ENCODE results near the gene ANK2. TPM values are rescaled to one million over a fixed set of nuclear protein-coding genes. Genes with fewer than 3 reads are reported as not detected.

ANK2 gene
- total RNA-seq, 2 donors from 2014 or later: 70.0 to 124 TPM

DNA sequence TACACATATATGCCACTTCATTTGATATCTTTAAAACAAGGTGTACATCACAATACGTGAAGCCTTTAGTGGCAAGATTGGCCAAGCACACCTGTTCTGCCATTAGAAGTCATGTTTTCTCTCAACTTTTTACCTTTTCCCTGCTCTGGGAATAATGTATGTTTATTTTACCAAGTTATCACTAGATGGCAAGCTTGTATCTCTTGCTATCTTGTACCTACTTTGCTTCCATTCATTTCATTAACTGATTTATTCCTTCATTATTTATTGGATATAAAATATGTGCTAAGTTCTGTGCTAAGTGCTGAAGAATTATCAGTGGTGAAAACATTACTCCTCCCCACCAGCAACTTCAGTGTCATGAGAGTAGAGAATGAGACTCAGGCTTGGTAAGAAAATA lies 245.5 kb downstream of the ANK2 start:
- Histone ChIP-seq H3K4me1 (ENCODE audit: control insufficient read depth, insufficient read depth, low read length) (peaks cover 13% of the 10 kb centered on the region), H3K9ac (ENCODE audit: extremely low read depth, low read length, poor library complexity, severe bottlenecking) (no peak overlapping the region), H3K36me3 (ENCODE audit: control insufficient read depth, insufficient read depth, low read length) (peaks cover 59% of the 10 kb centered on the region), H3K27ac (ENCODE audit: low read depth, low read length) (no peak overlapping the region), H3K9me3 (ENCODE audit: control insufficient read depth, low read length) (no peaks in the 10 kb centered on the region), H3K27me3 (ENCODE audit: control insufficient read depth, insufficient read depth, low read length, poor library complexity, severe bottlenecking) (no peaks in the 10 kb centered on the region), H3K4me3 (ENCODE audit: low read length) (no peak overlapping the region)
- no peak for DNase-seq
- 95 to 100% methylated on average over 1 of the region's 1 CpG for WGBS, 2 experiments (ENCODE audit: insufficient coverage in 1 of 2, insufficient read length in 1 of 2)
- Mint-ChIP-seq H3K27ac (no peak overlapping the region), H3K4me1 (peaks cover 33% of the 10 kb centered on the region), H3K9me3 (no peaks in the 10 kb centered on the region), H3K27me3 (ENCODE audit: insufficient read depth) (no peaks in the 10 kb centered on the region), H3K36me3 (ENCODE audit: low read depth) (peaks cover 32% of the 10 kb centered on the region), H3K4me3 (no peak overlapping the region)
- TF ChIP-seq, protein P1, sequence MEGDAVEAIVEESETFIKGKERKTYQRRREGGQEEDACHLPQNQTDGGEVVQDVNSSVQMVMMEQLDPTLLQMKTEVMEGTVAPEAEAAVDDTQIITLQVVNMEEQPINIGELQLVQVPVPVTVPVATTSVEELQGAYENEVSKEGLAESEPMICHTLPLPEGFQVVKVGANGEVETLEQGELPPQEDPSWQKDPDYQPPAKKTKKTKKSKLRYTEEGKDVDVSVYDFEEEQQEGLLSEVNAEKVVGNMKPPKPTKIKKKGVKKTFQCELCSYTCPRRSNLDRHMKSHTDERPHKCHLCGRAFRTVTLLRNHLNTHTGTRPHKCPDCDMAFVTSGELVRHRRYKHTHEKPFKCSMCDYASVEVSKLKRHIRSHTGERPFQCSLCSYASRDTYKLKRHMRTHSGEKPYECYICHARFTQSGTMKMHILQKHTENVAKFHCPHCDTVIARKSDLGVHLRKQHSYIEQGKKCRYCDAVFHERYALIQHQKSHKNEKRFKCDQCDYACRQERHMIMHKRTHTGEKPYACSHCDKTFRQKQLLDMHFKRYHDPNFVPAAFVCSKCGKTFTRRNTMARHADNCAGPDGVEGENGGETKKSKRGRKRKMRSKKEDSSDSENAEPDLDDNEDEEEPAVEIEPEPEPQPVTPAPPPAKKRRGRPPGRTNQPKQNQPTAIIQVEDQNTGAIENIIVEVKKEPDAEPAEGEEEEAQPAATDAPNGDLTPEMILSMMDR (conservative IDR thresholded peaks at IDR 0.05): no peak

DNA sequence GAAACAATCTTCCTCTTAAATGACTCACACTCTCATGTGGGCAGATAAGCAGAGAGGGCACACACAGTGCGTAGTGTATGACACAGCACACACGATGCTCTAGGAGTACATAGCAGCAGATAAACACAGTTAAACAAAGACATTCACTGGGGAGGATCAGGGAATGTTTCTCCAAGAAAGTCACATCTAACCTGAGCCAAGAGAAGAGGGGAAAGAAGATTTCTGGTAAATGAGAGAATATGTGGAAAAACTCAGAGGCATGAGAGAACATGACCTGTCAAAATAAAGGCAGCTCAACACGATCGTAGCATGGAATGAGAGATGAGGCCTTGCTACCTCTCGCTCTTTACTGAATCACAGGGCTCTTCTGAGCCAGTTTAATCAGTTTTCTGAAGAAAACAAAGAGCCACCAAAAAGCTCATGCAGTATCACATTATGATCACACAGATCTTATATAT lies 251.0 kb downstream of the ANK2 start:
- no peak overlapping the region for H3K27ac ChIP-seq (ENCODE audit: low read depth, low read length)
- H3K27me3 ChIP-seq (ENCODE audit: control insufficient read depth, insufficient read depth, low read length, poor library complexity, severe bottlenecking): no peaks in the 10 kb centered on the region
- WGBS, 2 experiments (ENCODE audit: insufficient coverage in 1 of 2, insufficient read length in 1 of 2): 94 to 96% methylated on average over 3 to 5 of the region's 5 CpGs
- no peaks in the 10 kb centered on the region for H3K9me3 ChIP-seq (ENCODE audit: control insufficient read depth, low read length)
- no peak overlapping the region for H3K4me3 ChIP-seq (ENCODE audit: low read length)
- Mint-ChIP-seq H3K36me3 (ENCODE audit: low read depth) (peaks cover 28% of the 10 kb centered on the region), H3K27ac (no peak overlapping the region), H3K4me1 (no peaks in the 10 kb centered on the region), H3K27me3 (ENCODE audit: insufficient read depth) (no peaks in the 10 kb centered on the region), H3K4me3 (no peak overlapping the region), H3K9me3 (no peaks in the 10 kb centered on the region)
- H3K36me3 ChIP-seq (ENCODE audit: control insufficient read depth, insufficient read depth, low read length): peaks cover 53% of the 10 kb centered on the region
- TF ChIP-seq, protein P1 (conservative IDR thresholded peaks at IDR 0.05): no peak
- DNase-seq: no peak
- H3K4me1 ChIP-seq (ENCODE audit: control insufficient read depth, insufficient read depth, low read length): no peaks in the 10 kb centered on the region
- H3K9ac ChIP-seq (ENCODE audit: extremely low read depth, low read length, poor library complexity, severe bottlenecking): no peak overlapping the region

DNA sequence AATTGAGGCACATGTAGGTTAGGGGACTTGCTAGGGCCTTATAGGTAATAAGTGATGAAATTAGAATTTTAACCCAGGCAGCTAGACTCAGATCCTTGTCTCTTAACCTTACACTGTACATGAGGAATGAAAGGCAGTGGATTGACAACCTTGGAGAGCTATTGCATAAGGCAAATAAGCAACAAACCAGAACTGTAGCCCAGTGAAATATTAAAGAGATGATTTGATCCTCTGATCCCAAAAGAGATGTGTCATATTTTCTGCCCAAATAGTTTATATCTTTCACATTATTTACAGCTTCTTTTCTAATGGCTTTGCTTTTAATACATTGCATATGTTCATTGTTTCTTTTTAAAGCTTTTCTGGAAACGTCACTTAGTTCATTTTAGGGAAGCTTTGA lies 252.6 kb downstream of the ANK2 start:
- Mint-ChIP-seq H3K9me3 (no peaks in the 10 kb centered on the region), H3K27ac (no peak overlapping the region), H3K36me3 (ENCODE audit: low read depth) (peaks cover 22% of the 10 kb centered on the region), H3K27me3 (ENCODE audit: insufficient read depth) (no peaks in the 10 kb centered on the region), H3K4me3 (no peak overlapping the region), H3K4me1 (no peaks in the 10 kb centered on the region)
- Histone ChIP-seq H3K27ac (ENCODE audit: low read depth, low read length) (no peak overlapping the region), H3K36me3 (ENCODE audit: control insufficient read depth, insufficient read depth, low read length) (peaks cover 56% of the 10 kb centered on the region), H3K4me1 (ENCODE audit: control insufficient read depth, insufficient read depth, low read length) (no peaks in the 10 kb centered on the region), H3K27me3 (ENCODE audit: control insufficient read depth, insufficient read depth, low read length, poor library complexity, severe bottlenecking) (no peaks in the 10 kb centered on the region), H3K9me3 (ENCODE audit: control insufficient read depth, low read length) (no peaks in the 10 kb centered on the region), H3K9ac (ENCODE audit: extremely low read depth, low read length, poor library complexity, severe bottlenecking) (no peak overlapping the region), H3K4me3 (ENCODE audit: low read length) (no peak overlapping the region)
- TF ChIP-seq, protein P1 (conservative IDR thresholded peaks at IDR 0.05): no peak
- DNase-seq: no peak
- 100% methylated on average over 1 of the region's 1 CpG; no CpG with 5 or more reads in 1 of the 2 experiments for WGBS, 2 experiments (ENCODE audit: insufficient coverage in 1 of 2, insufficient read length in 1 of 2)

All from endodermal cell (in vitro differentiated cells).